Neuron (in vitro differentiated cells): Measurements from ENCODE around the gene AK5.

Experiments used
- H2AFZ ChIP-seq: one replicate; pipeline ENCODE4 v1.6.1; 2013; ENCODE audit warnings: low read depth, mild to moderate bottlenecking, inconsistent platforms, low read length, moderate library complexity
- H3K27me3 ChIP-seq: one replicate; pipeline ENCODE4 v1.6.1; 2013; ENCODE audit warnings: low read length; ENCODE audit not compliant: insufficient read depth
- H3K36me3 ChIP-seq: one replicate; pipeline ENCODE4 v1.6.1; 2013; ENCODE audit warnings: low read length; ENCODE audit not compliant: insufficient read depth
- H3K4me1 ChIP-seq: one replicate; pipeline ENCODE4 v1.6.1; 2013; ENCODE audit warnings: low read length; ENCODE audit not compliant: insufficient read depth
- H3K4me3 ChIP-seq: 2 replicates; pipeline ENCODE4 v1.5.1; 2013; ENCODE audit warnings: mild to moderate bottlenecking, low read length, moderate library complexity
- H3K9me3 ChIP-seq: one replicate; pipeline ENCODE4 v1.6.1; 2013; ENCODE audit warnings: low read length

Gene AK5

GRCh38 chr1:77273891-77274290, 7.9 kb upstream of the AK5 start:
- no peaks in the 10 kb centered on the region for H3K36me3 ChIP-seq
- H2AFZ ChIP-seq: no peak overlapping the region
- H3K4me1 ChIP-seq: no peaks in the 10 kb centered on the region
- H3K9me3 ChIP-seq: no peaks in the 10 kb centered on the region
- peaks cover 2% of the 10 kb centered on the region for H3K27me3 ChIP-seq
- H3K4me3 ChIP-seq: no peak overlapping the region

DNA sequence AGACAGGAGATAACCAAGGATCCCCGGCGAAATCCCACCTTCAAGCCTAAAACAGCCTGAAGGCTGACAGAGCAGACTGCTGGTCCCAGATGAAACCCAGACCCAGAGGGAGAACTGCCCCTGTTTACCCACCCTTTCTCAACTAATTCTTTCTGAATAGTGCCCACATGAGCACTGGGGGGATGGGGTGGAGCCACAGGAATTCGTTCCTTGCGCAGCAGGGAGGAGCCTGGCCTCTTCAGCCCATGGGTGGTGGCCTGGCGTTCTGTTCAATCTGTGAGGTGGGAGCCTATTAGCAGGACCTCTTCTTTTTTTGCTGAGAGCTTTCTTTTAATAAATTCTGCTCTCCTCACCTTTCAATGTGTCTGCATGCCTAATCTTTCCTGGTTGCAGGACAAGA, 6.6 kb upstream of the AK5 start:
- Histone ChIP-seq H3K27me3 (peaks cover 2% of the 10 kb centered on the region), H3K9me3 (no peaks in the 10 kb centered on the region), H3K4me1 (no peaks in the 10 kb centered on the region), H2AFZ (no peak overlapping the region), H3K4me3 (no peak overlapping the region), H3K36me3 (no peaks in the 10 kb centered on the region)

DNA sequence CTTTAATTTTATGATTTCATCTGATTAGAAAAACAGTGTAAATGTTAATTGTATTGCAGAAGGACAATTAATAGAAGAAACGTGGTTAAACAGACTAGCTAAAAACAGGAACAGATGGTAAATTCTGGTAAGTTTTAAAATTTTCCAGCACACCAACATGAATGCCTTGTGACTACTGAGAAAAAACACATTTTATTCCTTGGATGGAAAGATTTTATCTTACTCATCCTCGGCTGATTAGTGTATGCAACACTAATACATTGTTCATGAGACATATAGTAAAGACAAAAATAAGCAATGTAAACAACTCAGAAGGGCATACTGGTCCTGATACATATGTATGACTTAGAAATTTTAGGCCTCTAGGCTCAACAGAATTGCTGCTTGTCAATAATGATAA, 4.9 kb upstream of the AK5 start:
- Histone ChIP-seq H3K4me1 (no peaks in the 10 kb centered on the region), H3K4me3 (no peak overlapping the region), H3K9me3 (no peaks in the 10 kb centered on the region), H3K27me3 (peaks cover 5% of the 10 kb centered on the region), H3K36me3 (no peaks in the 10 kb centered on the region), H2AFZ (no peak overlapping the region)

- peaks cover 5% of the 10 kb centered on the region for H3K27me3 ChIP-seq
- H3K9me3 ChIP-seq: no peaks in the 10 kb centered on the region
- H3K4me1 ChIP-seq: peaks cover 16% of the 10 kb centered on the region
- H3K4me3 ChIP-seq: no peak overlapping the region
- H2AFZ ChIP-seq: no peak overlapping the region
- H3K36me3 ChIP-seq: no peaks in the 10 kb centered on the region
Measured at GRCh38 chr1:77279929-77280328, 1.9 kb upstream of the AK5 start.

GRCh38 chr1:77280962-77281361, 857 bp upstream of the AK5 start:
- Histone ChIP-seq H3K36me3 (no peaks in the 10 kb centered on the region), H3K27me3 (peaks cover 5% of the 10 kb centered on the region), H3K4me1 (peaks cover 16% of the 10 kb centered on the region), H2AFZ (no peak overlapping the region), H3K9me3 (no peaks in the 10 kb centered on the region), H3K4me3 (no peak overlapping the region)

DNA sequence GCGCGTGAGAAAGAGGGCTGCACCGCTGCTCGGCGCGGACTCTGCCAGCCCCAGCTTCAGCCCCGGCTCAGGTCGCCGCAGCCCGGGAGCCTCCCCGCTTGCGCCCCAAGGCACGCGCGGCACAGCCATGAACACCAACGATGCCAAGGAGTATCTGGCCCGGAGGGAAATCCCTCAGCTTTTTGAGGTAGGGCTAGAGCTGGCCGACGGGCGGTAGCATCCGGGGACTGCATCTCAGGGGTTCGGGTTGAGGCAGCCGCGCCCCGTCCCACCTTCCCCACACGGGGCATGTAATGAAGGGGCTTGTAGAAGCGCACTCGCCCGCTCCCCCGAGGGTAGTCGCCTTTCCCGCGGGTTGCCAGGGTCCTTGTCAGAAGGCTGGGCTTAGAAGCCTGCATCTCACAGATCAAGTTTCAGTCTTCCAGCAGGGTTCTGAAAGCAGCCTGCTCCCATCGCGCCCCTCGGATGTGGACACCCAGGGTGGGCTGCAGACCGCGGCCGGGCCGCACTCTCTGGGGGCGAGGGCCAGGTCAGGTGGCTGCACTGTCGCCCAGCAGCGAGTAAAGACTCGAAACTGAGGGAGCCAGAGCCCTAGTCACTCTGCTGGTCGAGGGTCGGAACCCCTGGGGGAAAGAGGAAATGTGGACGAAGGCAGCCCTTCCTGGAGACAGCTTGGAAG, 507 bp downstream of the AK5 start:
- Histone ChIP-seq H2AFZ (peak overlapping the region; percentile 96), H3K36me3 (no peaks in the 10 kb centered on the region), H3K4me1 (peaks cover 16% of the 10 kb centered on the region), H3K27me3 (peaks cover 5% of the 10 kb centered on the region), H3K9me3 (no peaks in the 10 kb centered on the region), H3K4me3 (peak overlapping the region; percentile 58)

- peaks cover 5% of the 10 kb centered on the region for H3K27me3 ChIP-seq
- no peaks in the 10 kb centered on the region for H3K36me3 ChIP-seq
- H3K9me3 ChIP-seq: no peaks in the 10 kb centered on the region
- peak overlapping the region; percentile 96 for H2AFZ ChIP-seq
- peaks cover 16% of the 10 kb centered on the region for H3K4me1 ChIP-seq
- H3K4me3 ChIP-seq: peak overlapping the region; percentile 58
Measured at GRCh38 chr1:77282866-77283539, 1.2 kb downstream of the AK5 start.

DNA sequence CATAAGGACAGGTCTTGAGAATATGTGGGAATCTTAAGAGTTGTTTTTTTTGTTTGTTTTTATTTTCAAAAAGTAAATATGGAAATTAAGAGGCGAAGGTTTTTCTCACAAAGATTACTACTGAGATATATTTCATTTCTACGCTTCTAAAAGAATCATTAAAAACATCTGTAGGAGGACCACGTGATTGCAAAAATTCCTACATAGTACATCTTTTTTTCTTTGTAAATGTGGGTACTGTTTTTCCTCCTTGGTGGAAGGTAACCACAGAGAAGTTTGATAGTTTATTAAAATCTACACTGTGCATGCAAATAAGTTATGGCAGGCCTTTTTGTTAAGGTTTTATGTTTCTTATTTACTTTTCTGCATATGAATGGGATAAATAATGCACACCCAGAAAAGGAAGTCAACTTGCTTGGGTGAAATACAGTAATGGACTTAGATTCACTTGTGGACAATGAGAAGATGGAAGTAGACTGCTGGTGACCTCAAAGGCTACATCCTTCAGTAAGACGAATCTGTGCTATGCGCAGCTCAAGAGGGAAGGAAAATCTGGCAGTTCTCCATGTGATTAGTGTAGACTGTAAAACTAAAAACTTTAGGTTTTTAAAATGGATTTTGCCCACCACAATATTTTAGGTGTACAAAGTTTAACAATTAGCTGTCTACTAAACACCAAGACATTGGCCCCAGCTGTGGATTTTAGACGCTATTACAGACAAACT, 2.0 kb downstream of the AK5 start:
- H3K36me3 ChIP-seq: no peaks in the 10 kb centered on the region
- no peaks in the 10 kb centered on the region for H3K9me3 ChIP-seq
- no peak overlapping the region for H2AFZ ChIP-seq
- peak overlapping the region; percentile 58 for H3K4me3 ChIP-seq
- H3K4me1 ChIP-seq: peaks cover 16% of the 10 kb centered on the region
- H3K27me3 ChIP-seq: peaks cover 3% of the 10 kb centered on the region

DNA sequence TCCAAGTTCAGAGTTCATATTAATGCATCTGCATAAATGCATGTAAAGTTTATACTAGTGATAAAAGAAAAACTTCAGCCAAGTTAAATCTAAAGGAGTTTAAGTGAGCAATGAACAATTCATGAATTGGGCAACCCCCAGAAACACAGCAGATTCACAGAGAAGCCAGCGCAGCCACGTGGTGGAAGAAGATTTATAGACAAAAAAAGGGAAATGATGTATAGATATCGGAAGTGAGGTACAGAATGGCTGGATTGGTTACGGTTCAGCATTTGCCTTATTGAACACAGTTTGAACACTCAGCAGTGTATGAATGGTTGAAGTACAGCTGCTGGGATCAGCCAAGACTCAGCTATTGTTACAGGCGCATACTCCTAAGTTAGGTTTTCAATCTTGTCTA, 5.7 kb downstream of the AK5 start:
- no peak overlapping the region for H2AFZ ChIP-seq
- H3K9me3 ChIP-seq: no peaks in the 10 kb centered on the region

GRCh38 chr1:77288275-77288674, 6.5 kb downstream of the AK5 start:
- peaks cover 6% of the 10 kb centered on the region for H3K4me1 ChIP-seq
- no peaks in the 10 kb centered on the region for H3K27me3 ChIP-seq
- H3K4me3 ChIP-seq: no peak overlapping the region
- no peaks in the 10 kb centered on the region for H3K36me3 ChIP-seq
- no peaks in the 10 kb centered on the region for H3K9me3 ChIP-seq
- no peak overlapping the region for H2AFZ ChIP-seq

More for the DNA sequence above, 5.7 kb downstream of the AK5 start:
- Histone ChIP-seq H3K27me3 (no peaks in the 10 kb centered on the region), H3K4me3 (no peak overlapping the region), H3K4me1 (peaks cover 12% of the 10 kb centered on the region), H3K36me3 (no peaks in the 10 kb centered on the region)

DNA sequence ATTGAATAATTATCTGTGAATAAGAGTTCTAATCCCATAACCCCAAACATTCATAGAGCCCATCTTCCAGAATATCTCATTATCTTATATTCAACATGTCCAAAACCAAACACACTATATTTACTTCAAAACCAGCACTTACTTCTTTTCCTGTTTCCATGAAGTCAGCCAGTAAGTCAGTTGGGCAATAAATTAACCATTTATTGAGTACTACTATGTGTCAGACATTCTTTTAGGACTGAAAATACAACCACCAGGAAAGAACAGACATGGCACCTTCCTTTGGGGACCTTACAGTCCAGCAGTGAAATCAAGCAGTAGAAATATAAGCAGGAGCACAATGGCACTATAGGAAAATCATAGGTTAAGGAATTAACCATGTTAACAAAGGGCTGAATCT, 8.8 kb downstream of the AK5 start:
- Histone ChIP-seq H3K9me3 (no peaks in the 10 kb centered on the region), H3K27me3 (no peaks in the 10 kb centered on the region), H3K36me3 (no peaks in the 10 kb centered on the region), H3K4me3 (no peak overlapping the region), H2AFZ (no peak overlapping the region), H3K4me1 (no peaks in the 10 kb centered on the region)

- H3K27me3 ChIP-seq: no peaks in the 10 kb centered on the region
- H3K9me3 ChIP-seq: no peaks in the 10 kb centered on the region
- H3K4me1 ChIP-seq: no peaks in the 10 kb centered on the region
- H3K36me3 ChIP-seq: no peaks in the 10 kb centered on the region
- H3K4me3 ChIP-seq: no peak overlapping the region
- H2AFZ ChIP-seq: no peak overlapping the region
Measured at GRCh38 chr1:77292551-77292950, 10.7 kb downstream of the AK5 start.

GRCh38 chr1:77300566-77300965, 18.7 kb downstream of the AK5 start:
- Histone ChIP-seq H3K4me3 (no peak overlapping the region), H3K4me1 (peaks cover 3% of the 10 kb centered on the region), H3K9me3 (no peaks in the 10 kb centered on the region), H2AFZ (no peak overlapping the region), H3K27me3 (no peaks in the 10 kb centered on the region), H3K36me3 (no peaks in the 10 kb centered on the region)
